Anterior cingulate cortex (tissue), 58 donors: ENCODE data around the gene POMP.
A peak's percentile ranks its signal among the peaks of the same experiment; 100 is the strongest.

Experiments used
- DNase-seq, 58 donors: peaks; one replicate each; lab custom pipeline; 2025; lab: John Stamatoyannopoulos, UW

POMP gene

GRCh38 chr13:28658796-28659620 lies at the start of gene POMP:
Gene POMP (plus strand): TSS chr13:28659130. CDS start chr13:28659185, 55 bp downstream.
- DNase-seq: peak; percentile 31 to 95 (median 87)

DNA sequence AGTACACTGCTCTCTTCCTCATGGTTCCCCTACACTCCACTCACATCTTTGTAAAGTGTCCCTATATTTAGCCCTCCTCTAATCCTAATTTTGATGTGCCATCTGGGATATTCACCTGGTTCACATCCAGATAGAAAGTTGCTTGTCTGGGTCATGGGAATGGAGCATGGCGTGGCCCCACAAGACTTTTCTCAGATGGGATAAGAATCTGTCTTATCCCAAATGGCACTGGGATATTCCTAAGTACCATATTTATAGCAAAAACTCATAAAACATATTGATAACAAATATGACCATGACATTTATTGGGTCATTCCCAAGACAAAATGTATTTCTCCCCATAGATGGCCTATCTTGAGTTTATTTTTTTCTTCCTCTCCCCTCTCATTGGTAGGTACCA lies 49.5 kb upstream of the POMP start:
- DNase-seq: no peak

DNA sequence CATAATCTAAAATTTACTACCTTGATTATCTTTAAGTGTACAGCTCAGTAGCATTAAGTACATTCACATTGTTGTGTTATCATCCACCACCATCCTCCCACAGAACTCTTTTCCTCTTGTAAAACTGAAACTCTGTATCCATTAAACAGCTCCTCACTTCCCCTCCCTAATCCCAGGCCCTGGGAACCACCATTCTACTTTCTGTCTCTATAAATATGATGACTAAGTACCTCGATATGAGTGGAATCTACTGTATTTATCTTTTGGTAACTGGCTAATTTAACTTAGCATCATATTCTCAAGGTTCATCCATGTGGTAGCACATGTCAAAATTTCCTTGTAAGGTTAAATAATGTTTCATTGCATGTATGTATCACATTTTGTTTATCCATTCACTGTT lies 49.0 kb upstream of the POMP start:
- no peak for DNase-seq

- no peak for DNase-seq
These were observed 47.9 kb upstream of the POMP start for GRCh38 chr13:28610996-28611395.

- DNase-seq: no peak
These were observed 47.2 kb upstream of the POMP start for GRCh38 chr13:28611654-28612131.

GRCh38 chr13:28613562-28613961 lies 45.4 kb upstream of the POMP start:
- DNase-seq: no peak

DNA sequence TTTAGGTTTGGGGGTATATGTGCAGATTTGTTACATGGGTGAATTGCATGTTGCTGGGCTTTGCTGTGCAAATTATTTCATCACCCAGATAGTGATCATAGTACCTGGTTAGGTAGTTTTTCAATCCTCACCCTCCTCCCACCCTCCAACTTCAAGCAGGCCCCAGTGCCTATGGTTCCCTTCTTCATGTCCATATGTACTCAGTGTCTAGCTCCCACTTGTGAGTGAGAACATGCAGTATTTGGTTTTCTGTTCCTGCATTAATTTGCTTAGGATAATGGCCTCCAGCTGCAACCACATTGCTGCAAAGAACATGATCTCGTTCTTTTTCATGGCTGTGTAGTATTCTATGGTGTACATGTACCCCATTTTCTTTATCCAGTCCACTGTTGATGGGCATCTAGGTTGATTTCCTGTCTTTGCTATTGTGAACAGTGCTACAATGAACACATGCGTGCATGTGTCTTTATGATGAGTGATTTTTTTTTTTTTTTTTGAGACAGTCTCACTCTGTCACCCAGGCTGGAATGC lies 42.9 kb upstream of the POMP start:
- DNase-seq: no peak

DNA sequence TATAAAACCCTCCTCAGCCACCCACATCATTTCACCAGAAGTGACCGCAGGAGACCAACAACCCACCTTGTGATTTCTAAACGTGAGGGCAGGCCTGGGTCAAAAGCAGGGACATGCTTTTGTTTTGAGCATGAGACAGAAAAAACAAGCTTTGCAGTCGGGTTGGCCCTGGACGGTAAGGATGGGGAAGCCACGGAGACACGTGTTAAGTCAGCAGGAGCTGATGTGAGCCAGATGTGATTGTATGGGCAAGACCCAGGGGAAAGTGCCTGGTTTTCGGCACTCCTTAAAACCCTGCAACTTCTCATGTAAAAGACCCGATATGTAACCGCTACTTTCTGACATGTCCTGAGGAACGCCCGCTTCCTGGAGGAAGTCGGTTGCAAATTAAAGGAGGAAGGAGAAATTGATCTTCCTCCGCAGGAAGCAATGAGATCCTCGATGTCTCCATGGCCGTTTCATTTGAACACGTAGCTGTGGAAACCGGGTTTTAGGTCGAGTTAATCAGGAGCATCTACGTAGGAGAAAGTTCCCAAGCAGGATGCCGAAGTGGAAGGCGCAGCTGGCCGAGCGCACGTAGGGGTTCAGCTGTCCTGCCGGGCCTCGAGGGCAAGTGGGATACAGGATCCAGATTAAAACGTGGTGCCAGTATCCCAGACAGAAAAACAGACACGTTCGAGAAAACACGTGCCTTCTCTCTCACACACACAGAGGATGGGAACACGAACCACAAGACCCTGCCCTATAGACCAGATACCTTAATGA lies 40.5 kb upstream of the POMP start:
- DNase-seq: no peak

DNA sequence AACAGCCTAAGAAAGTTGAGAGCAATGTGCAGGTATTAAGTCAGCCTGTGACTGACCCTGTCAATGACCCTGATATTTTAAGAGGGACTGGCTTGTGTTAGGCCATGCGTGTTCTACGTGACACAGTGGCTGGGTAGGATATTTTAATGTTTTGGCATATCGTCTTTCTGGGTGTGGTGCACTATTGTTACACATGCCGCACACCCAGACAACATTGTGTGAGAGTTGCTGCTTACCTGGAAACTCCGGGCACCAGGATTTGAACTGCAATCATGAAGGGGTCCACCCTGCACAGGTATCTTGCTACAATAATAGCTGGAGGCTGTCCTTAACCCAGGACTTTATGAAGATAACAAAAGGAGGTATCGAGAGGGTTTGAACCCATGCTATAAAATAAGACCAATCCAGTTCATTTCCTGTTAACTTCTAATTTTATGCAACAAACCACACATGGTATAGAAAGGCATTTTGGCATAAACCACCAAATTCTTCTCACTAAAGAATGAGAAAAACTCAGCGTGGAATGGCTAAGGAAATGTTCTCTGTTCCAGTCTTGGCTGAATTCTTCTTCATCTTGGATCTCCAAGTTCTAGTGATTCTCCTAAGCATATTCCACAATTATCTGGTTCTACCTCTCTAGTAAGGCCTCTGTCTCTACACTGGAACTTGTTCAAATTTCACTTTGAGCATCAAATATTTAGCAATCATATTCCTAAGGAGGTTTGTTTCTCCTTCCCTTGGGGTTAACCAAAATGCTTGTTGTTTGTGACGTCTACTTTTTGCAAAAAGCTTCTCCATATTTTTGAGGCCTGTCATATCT lies 38.7 kb upstream of the POMP start:
- no peak for DNase-seq

DNA sequence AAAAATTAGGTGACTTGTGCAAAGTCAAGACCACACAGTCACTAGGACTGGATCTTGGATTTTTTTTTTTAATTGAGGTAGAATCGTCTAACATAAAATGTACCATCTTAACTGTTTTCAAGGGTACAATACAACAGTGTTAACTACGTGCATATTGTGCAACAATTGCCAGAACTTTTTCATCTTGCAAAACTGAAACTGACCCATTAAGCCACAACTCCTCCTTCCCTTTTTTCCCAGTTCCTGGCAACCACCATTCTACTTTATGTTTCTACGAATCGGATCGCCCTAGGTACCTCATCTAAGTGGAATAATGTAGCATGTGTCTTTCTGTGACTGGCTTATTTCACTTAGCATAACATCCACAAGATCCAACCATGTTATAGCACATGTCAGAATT lies 37.5 kb upstream of the POMP start:
- DNase-seq: no peak

GRCh38 chr13:28622286-28622685 lies 36.6 kb upstream of the POMP start:
- DNase-seq: peak in 20 of 58 donors; percentile 2 to 64 (median 12)

DNA sequence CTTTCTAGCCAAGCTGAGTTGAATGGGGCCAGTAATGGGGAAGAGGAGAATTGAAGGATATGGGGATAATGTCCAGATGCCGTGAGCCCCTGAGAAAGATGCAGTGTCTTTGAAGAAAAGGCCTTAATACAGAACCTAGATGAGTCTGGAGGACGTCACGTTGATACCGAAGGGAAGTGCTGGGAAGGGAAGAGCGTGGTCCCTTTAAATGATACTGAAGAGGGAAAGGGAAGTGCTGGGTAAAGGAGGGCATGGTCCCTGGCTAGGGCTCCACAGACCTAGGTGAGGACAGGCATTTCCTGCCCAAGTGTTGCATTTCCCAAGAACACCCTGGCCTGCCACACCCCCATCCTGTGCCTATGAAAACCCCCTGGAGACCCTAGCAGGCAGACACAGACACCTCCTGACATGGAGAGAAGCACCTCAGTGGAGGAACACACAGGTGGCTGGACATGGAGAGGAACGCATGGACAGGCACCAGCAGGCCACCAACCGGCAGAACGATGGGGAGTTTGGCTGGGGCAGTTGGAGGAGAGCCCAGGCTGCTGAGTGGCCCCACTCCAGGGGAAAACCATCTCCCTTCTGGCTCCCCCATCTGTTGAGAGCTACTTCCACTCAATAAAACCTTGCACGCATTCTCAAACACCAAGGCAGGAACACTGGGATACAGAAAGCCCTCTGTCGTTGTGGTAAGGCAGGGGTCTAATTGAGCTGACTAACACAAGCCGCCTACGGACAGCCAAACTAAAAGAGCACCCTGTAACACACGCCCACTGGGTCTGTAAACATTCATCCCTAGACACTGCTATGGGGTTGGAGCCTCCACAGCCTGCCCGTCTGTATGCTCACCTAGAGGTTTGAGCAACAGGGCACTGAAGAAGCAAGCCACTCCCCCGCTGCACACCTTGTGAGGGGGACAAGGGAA lies 34.9 kb upstream of the POMP start:
- DNase-seq: peak in 5 of 58 donors; percentile 3 to 19 (median 10)

DNA sequence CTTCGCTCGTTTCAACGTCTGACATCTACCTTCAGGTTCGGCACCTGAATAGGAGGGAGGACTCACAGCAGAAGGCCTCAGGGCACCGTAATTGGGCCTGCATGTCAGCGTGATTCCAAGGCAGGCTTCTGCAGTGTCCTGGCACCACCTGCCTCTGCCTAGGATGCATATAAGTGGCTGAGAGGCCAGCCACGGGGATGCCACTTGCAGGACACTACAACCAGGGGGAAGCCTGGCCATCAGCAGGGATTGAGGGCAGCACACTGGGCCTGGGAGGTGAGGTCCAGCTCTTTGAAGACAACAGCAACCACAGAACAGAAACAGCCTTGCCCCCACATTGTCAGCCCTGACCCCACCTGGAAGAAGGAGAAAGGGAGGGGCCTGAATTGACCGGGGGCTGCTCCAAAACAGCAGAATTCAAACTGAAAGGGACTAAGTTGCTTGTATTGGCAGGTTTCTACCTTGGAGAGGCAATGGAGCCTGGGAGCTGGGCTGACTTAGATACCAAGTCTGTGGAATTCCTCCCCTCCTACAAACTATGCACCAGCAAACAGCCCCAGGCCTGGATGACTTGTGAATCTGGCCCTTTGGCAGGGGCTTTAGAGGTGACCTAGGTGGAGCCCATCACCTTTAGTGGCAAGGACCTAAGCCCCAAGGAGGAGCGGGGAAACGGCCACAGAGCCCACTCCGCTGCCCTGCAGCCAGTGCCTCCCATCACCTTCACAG lies 34.1 kb upstream of the POMP start:
- DNase-seq: no peak

GRCh38 chr13:28626266-28626665 lies 32.7 kb upstream of the POMP start:
- no peak for DNase-seq

DNA sequence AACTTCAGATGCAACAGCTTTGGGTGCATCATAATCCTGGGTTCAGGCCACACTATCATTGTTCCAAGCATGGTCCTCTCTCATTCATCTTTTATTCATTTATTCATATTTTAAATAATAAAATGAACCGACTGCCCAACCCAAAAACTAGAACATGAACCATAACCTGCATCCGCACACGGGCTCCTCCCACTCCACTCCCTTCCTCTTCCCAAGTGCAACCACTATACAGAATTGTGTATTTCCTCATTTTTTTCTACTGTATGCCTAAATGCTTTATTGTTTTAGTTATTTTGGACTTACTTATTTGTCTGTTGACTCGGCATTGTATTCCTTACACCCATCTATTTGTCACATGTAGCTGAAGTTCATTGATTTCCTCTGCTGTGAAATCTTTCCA lies 30.7 kb upstream of the POMP start:
- DNase-seq: no peak

DNA sequence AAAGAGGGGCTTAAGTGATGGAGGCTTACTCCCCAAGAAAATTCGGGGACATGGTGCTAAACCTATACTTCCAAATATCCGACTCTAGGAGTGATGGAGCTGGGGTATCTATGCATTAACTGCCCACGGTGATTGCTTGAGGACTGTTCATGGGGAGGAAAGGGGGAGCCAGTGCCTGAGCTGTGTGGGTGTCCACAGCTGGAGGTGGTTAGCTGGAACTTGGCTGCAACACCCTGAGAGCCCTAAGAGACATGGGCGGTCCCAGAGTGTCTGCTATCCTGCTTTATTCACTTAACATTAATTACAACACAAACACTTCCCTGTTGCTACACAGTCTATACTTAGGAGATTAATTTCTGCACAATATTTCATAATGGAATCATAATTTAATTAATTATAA lies 28.1 kb upstream of the POMP start:
- no peak for DNase-seq

DNA sequence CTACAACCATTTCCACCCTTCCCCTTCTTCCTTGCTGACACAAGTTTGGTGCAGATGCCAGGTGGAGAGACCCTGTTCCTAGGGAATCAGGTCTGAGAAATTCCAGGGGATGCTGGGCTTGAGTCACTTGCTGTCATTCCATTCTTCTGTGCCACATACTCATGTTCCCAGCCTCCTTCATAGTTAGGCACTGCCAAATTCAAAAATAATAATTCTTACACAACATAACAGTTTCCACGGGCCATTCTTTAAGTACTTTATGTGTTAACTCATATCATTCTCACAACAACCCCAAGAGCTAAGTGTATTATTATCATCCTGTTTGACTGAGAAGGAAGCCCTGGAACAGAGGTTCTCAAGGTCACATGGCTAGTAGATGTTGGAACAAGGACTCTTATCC lies 27.1 kb upstream of the POMP start:
- no peak for DNase-seq

DNA sequence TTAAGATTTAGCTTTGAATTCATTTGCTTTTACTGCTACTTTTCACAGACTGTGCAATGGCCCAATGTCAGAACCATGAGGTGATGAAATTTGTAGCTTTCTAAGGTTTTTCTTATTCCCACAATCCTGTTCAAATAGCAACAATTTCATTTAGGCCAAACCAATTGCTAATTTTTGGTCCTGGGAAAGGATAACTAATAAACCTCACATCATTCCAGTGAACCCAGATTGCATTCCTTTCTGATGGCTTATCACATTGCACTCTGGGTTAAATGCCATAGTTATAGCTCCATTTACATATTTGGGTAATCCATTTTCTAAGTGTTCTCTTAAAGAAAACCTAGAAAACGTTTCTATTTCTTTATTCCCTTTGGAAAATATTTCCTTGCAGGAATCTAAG lies 22.9 kb upstream of the POMP start:
- no peak for DNase-seq
